ENCODE measurements around the gene EPHA8. TPM values are rescaled to one million over a fixed set of nuclear protein-coding genes. Genes with fewer than 3 reads are reported as not detected.

EPHA8 gene
- total RNA-seq, 1 experiment from 2014 or later = not detected

GRCh38 chr1:22567994-22568393, 4.7 kb downstream of the EPHA8 start:
- DNase-seq = no peak
- peaks cover 17% of the 10 kb centered on the region for H3K27me3 Mint-ChIP-seq (ENCODE audit: insufficient read depth, unreplicated experiment)
- TF ChIP-seq, protein P1, sequence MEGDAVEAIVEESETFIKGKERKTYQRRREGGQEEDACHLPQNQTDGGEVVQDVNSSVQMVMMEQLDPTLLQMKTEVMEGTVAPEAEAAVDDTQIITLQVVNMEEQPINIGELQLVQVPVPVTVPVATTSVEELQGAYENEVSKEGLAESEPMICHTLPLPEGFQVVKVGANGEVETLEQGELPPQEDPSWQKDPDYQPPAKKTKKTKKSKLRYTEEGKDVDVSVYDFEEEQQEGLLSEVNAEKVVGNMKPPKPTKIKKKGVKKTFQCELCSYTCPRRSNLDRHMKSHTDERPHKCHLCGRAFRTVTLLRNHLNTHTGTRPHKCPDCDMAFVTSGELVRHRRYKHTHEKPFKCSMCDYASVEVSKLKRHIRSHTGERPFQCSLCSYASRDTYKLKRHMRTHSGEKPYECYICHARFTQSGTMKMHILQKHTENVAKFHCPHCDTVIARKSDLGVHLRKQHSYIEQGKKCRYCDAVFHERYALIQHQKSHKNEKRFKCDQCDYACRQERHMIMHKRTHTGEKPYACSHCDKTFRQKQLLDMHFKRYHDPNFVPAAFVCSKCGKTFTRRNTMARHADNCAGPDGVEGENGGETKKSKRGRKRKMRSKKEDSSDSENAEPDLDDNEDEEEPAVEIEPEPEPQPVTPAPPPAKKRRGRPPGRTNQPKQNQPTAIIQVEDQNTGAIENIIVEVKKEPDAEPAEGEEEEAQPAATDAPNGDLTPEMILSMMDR (IDR thresholded peaks at IDR 0.05; ENCODE audit: insufficient read depth in 1 of 2, low read depth in 1 of 2, low read length in 1 of 2, severe bottlenecking in 1 of 2, unreplicated experiment in 1 of 2) = no peak
- H3K9me3 Mint-ChIP-seq (ENCODE audit: unreplicated experiment) = no peaks in the 10 kb centered on the region
- no peaks in the 10 kb centered on the region for H3K36me3 Mint-ChIP-seq (ENCODE audit: insufficient read depth, unreplicated experiment)
- Histone ChIP-seq H3K4me1 (no peaks in the 10 kb centered on the region), H3K9me3 (no peaks in the 10 kb centered on the region), H3K27me3 (replicated peaks; ENCODE audit: control insufficient read depth, insufficient read depth, low read length) (peaks cover under 1% of the 10 kb centered on the region), H3K4me3 (ENCODE audit: low read depth, low read length) (no peak overlapping the region), H3K36me3 (ENCODE audit: control insufficient read depth, insufficient read depth, low read length) (no peaks in the 10 kb centered on the region)
- no peaks in the 10 kb centered on the region for H3K4me1 Mint-ChIP-seq (ENCODE audit: low read depth, unreplicated experiment)
- no TSS peak for BruUV-seq (replicated peaks)
- H3K27ac Mint-ChIP-seq (ENCODE audit: unreplicated experiment) = no peak overlapping the region
- POLR2A ChIA-PET = no interaction called here
- CTCF ChIA-PET = no interaction called here
- intact Hi-C loops (cut with micrococcal nuclease; ENCODE audit: unreplicated experiment) = no loop called here
- H3K4me3 Mint-ChIP-seq (ENCODE audit: unreplicated experiment) = no peak overlapping the region

GRCh38 chr1:22569269-22569668, 6.0 kb downstream of the EPHA8 start:
- Histone ChIP-seq H3K4me1 (no peaks in the 10 kb centered on the region), H3K27me3 (replicated peaks; ENCODE audit: control insufficient read depth, insufficient read depth, low read length) (no peaks in the 10 kb centered on the region; the same call in 1 of the 2 replicates), H3K36me3 (ENCODE audit: control insufficient read depth, insufficient read depth, low read length) (no peaks in the 10 kb centered on the region), H3K9me3 (no peaks in the 10 kb centered on the region), H3K4me3 (ENCODE audit: low read depth, low read length) (no peak overlapping the region)
- no peak overlapping the region for H3K4me3 Mint-ChIP-seq (ENCODE audit: unreplicated experiment)
- H3K27ac Mint-ChIP-seq (ENCODE audit: unreplicated experiment) = no peak overlapping the region
- peaks cover 12% of the 10 kb centered on the region for H3K27me3 Mint-ChIP-seq (ENCODE audit: insufficient read depth, unreplicated experiment)
- intact Hi-C loops (cut with micrococcal nuclease; ENCODE audit: unreplicated experiment) = no loop called here
- no peaks in the 10 kb centered on the region for H3K9me3 Mint-ChIP-seq (ENCODE audit: unreplicated experiment)
- POLR2A ChIA-PET = interaction anchor here (0.7 kb wide), 1 partner anchor 851 kb away, joined by 3 read pairs; no protein-coding TSS in a partner anchor
- TF ChIP-seq, protein P1 (IDR thresholded peaks at IDR 0.05; ENCODE audit: insufficient read depth in 1 of 2, low read depth in 1 of 2, low read length in 1 of 2, severe bottlenecking in 1 of 2, unreplicated experiment in 1 of 2) = no peak
- no peaks in the 10 kb centered on the region for H3K4me1 Mint-ChIP-seq (ENCODE audit: low read depth, unreplicated experiment)
- no TSS peak for BruUV-seq (replicated peaks)
- no peaks in the 10 kb centered on the region for H3K36me3 Mint-ChIP-seq (ENCODE audit: insufficient read depth, unreplicated experiment)
- CTCF ChIA-PET = no interaction called here
- DNase-seq = no peak

GRCh38 chr1:22570140-22570909, 7.0 kb downstream of the EPHA8 start:
- Mint-ChIP-seq H3K9me3 (ENCODE audit: unreplicated experiment) (no peaks in the 10 kb centered on the region), H3K4me3 (ENCODE audit: unreplicated experiment) (no peak overlapping the region), H3K27me3 (ENCODE audit: insufficient read depth, unreplicated experiment) (peaks cover 8% of the 10 kb centered on the region), H3K27ac (ENCODE audit: unreplicated experiment) (no peak overlapping the region), H3K36me3 (ENCODE audit: insufficient read depth, unreplicated experiment) (no peaks in the 10 kb centered on the region), H3K4me1 (ENCODE audit: low read depth, unreplicated experiment) (no peaks in the 10 kb centered on the region)
- TF ChIP-seq, protein P1 (IDR thresholded peaks at IDR 0.05; ENCODE audit: insufficient read depth in 1 of 2, low read depth in 1 of 2, low read length in 1 of 2, severe bottlenecking in 1 of 2, unreplicated experiment in 1 of 2) = no peak
- Histone ChIP-seq H3K4me1 (no peaks in the 10 kb centered on the region), H3K9me3 (no peaks in the 10 kb centered on the region), H3K27me3 (replicated peaks; ENCODE audit: control insufficient read depth, insufficient read depth, low read length) (no peaks in the 10 kb centered on the region; the same call in 1 of the 2 replicates), H3K36me3 (ENCODE audit: control insufficient read depth, insufficient read depth, low read length) (no peaks in the 10 kb centered on the region), H3K4me3 (ENCODE audit: low read depth, low read length) (no peak overlapping the region)
- POLR2A ChIA-PET = no interaction called here
- CTCF ChIA-PET = no interaction called here
- no TSS peak for BruUV-seq (replicated peaks)
- intact Hi-C loops (cut with micrococcal nuclease; ENCODE audit: unreplicated experiment) = no loop called here
- DNase-seq = no peak

Measured in Caco-2 (cell line).